Measurements from ENCODE around the gene PSD2. TPM values are rescaled to one million over a fixed set of nuclear protein-coding genes. Genes with fewer than 3 reads are reported as not detected.

Gene PSD2
- total and polyA plus RNA-seq, 8 donors, result 0.06 to 2.5 (median 1.7) TPM; not detected in 1

- no peak overlapping the region for H3K27ac ChIP-seq
- no peaks in the 10 kb centered on the region for H3K4me1 ChIP-seq
- ATAC-seq (no peak), DNase-seq (no peak)
- TF ChIP-seq CTCF (IDR thresholded peaks at IDR 0.05), result no peak
- no peaks in the 10 kb centered on the region for H3K9me3 ChIP-seq
- H3K27me3 ChIP-seq, result no peaks in the 10 kb centered on the region
- intact Hi-C loops (cut with DNase I), result no loop called here
- H3K36me3 ChIP-seq, result no peaks in the 10 kb centered on the region
- no peak overlapping the region for H3K4me3 ChIP-seq
These were observed 89.7 kb downstream of the PSD2 start for GRCh38 chr5:139885172-139885856.

GRCh38 chr5:139885857-139886208 is 90.2 kb downstream of the PSD2 start:
- TF ChIP-seq CTCF (IDR thresholded peaks at IDR 0.05), result no peak
- ATAC-seq (no peak), DNase-seq (no peak)
- Histone ChIP-seq H3K9me3 (no peaks in the 10 kb centered on the region), H3K27me3 (no peaks in the 10 kb centered on the region), H3K27ac (no peak overlapping the region), H3K4me1 (no peaks in the 10 kb centered on the region), H3K36me3 (no peaks in the 10 kb centered on the region), H3K4me3 (no peak overlapping the region)
- intact Hi-C loops (cut with DNase I), result no loop called here

DNA sequence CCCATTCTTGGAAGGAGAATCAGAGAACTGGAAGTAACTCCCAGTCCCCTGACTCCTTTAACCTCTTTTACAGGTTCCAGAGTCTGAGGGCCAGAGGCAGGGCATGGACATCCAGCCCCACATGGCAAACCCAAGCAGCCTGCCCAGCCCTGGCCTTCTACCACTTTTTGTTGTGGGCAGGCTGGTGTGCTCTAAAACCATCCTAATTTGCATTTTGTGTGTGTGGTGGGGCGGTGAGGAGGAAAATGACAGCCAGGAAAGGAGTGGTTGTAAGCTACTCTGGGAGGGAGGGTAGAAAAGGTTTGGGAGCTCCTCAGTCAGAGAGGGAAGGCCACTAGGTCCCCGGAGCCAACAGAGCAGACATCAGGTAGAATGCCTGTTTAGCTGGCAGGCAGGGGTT is 90.6 kb downstream of the PSD2 start:
- Histone ChIP-seq H3K36me3 (no peaks in the 10 kb centered on the region), H3K4me1 (no peaks in the 10 kb centered on the region), H3K27me3 (no peaks in the 10 kb centered on the region), H3K27ac (no peak overlapping the region), H3K9me3 (no peaks in the 10 kb centered on the region), H3K4me3 (no peak overlapping the region)
- intact Hi-C loops (cut with DNase I), result no loop called here
- no peak for TF ChIP-seq CTCF (IDR thresholded peaks at IDR 0.05)
- no peak for ATAC-seq
- DNase-seq, result no peak

DNA sequence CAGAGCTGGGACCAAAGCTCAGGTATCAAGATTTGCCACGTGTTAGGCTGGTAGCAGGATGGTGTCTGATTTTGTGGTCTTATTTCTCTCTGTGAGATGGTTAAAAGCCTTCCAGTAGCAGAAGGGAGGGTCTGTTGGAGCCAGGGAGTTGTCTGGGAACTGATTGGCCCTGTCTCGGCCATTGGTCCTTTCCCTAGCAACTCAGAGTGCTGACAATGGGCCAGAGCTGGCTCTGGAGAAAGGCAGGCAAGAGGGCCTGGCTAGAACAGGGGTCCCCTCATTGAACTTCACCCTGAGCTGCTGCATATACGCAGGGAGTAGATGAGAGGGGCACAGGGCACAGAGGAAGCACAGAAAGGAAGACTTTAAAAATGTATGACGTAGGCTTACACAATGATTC is 92.8 kb downstream of the PSD2 start:
- Histone ChIP-seq H3K36me3 (no peaks in the 10 kb centered on the region), H3K27ac (no peak overlapping the region), H3K27me3 (no peaks in the 10 kb centered on the region), H3K9me3 (no peaks in the 10 kb centered on the region), H3K4me1 (no peaks in the 10 kb centered on the region), H3K4me3 (no peak overlapping the region)
- no peak for TF ChIP-seq CTCF (IDR thresholded peaks at IDR 0.05)
- intact Hi-C loops (cut with DNase I), result no loop called here
- ATAC-seq (no peak), DNase-seq (no peak)

DNA sequence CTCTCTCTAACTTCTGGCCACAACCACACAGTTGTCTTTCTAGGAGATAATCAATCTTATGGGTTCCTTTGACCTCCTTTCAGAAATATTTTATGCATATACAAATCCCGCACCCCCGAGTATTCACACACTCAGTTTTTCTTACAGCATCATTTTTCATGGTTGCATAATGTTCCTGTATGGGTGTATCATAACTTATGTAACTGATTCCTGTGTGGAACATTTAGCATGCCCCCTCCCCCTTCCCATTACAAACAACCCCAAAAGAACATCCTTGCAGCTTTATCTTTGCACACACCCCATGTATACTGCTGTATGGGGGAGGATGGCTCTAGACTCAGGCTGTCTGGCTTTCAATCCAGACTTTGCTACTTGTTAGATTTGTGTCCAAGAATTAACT is 93.8 kb downstream of the PSD2 start:
- intact Hi-C loops (cut with DNase I), result no loop called here
- Histone ChIP-seq H3K36me3 (no peaks in the 10 kb centered on the region), H3K27ac (no peak overlapping the region), H3K4me1 (no peaks in the 10 kb centered on the region), H3K4me3 (no peak overlapping the region), H3K27me3 (no peaks in the 10 kb centered on the region), H3K9me3 (no peaks in the 10 kb centered on the region)
- DNase-seq (no peak), ATAC-seq (no peak)
- TF ChIP-seq CTCF (IDR thresholded peaks at IDR 0.05), result no peak

All from left lung (tissue), 10 donors.